Measurements from ENCODE around the gene DTWD2. TPM values are rescaled to one million over a fixed set of nuclear protein-coding genes. Genes with fewer than 3 reads are reported as not detected.

DTWD2 gene
- total RNA-seq, 4 donors from 2014 or later, result 2.8 to 7.1 (median 3.4) TPM

- TF ChIP-seq CTCF (IDR thresholded peaks at IDR 0.05), result no peak
- DNase-seq (ENCODE audit: low spot score), result no peak
These were observed 192.3 kb downstream of the DTWD2 start for GRCh38 chr5:118796081-118796480.

GRCh38 chr5:118794281-118794680, 194.1 kb downstream of the DTWD2 start:
- no peak for ATAC-seq (ENCODE audit: low FRiP score)

More at GRCh38 chr5:118796081-118796480, 192.3 kb downstream of the DTWD2 start:
- ATAC-seq (ENCODE audit: low FRiP score), result no peak

GRCh38 chr5:118793652-118794051, 194.7 kb downstream of the DTWD2 start:
- DNase-seq (ENCODE audit: low spot score), result no peak
- no peak for TF ChIP-seq CTCF (IDR thresholded peaks at IDR 0.05)
- no peak for ATAC-seq (ENCODE audit: low FRiP score)

More at GRCh38 chr5:118794281-118794680, 194.1 kb downstream of the DTWD2 start:
- no peak for DNase-seq (ENCODE audit: low spot score)
- TF ChIP-seq CTCF (IDR thresholded peaks at IDR 0.05), result no peak

GRCh38 chr5:118793091-118793490, 195.3 kb downstream of the DTWD2 start:
- DNase-seq (ENCODE audit: low spot score) (no peak), ATAC-seq (ENCODE audit: low FRiP score) (no peak)
- no peak for TF ChIP-seq CTCF (IDR thresholded peaks at IDR 0.05)

- no peak for DNase-seq (ENCODE audit: low spot score)
- ATAC-seq (ENCODE audit: low FRiP score), result peak; percentile 81
- peak in 1 of 3 donors; percentile 22 for TF ChIP-seq CTCF (IDR thresholded peaks at IDR 0.05)
These were observed 196.2 kb downstream of the DTWD2 start for GRCh38 chr5:118791926-118792734.

- no peak for DNase-seq (ENCODE audit: low spot score)
- ATAC-seq (ENCODE audit: low FRiP score), result no peak
- no peak for TF ChIP-seq CTCF (IDR thresholded peaks at IDR 0.05)
These were observed 199.0 kb downstream of the DTWD2 start for GRCh38 chr5:118789366-118789765.

- no peak for DNase-seq (ENCODE audit: low spot score)
- no peak for TF ChIP-seq CTCF (IDR thresholded peaks at IDR 0.05)
- ATAC-seq (ENCODE audit: low FRiP score), result no peak
These were observed 200.0 kb downstream of the DTWD2 start for GRCh38 chr5:118788351-118788750.

All from omental fat pad (tissue), 4 donors.